GM18498 (cell line): ENCODE data around the gene NEXMIF.
A peak's percentile ranks its signal among the peaks of the same experiment; 100 is the strongest.
"Not testable (repeated sequence)": the region's sequence is repeated elsewhere in the genome, so short reads cannot be mapped to it uniquely, and the experiment has no call there.

Experiments
- ATAC-seq: cut with Tn5 transposase; IDR thresholded peaks from one replicate; pipeline ENCODE4 v1.9.1; 2021; ENCODE audit warnings: mild to moderate bottlenecking, moderate library complexity; ENCODE audit not compliant: unreplicated experiment

The NEXMIF gene

DNA sequence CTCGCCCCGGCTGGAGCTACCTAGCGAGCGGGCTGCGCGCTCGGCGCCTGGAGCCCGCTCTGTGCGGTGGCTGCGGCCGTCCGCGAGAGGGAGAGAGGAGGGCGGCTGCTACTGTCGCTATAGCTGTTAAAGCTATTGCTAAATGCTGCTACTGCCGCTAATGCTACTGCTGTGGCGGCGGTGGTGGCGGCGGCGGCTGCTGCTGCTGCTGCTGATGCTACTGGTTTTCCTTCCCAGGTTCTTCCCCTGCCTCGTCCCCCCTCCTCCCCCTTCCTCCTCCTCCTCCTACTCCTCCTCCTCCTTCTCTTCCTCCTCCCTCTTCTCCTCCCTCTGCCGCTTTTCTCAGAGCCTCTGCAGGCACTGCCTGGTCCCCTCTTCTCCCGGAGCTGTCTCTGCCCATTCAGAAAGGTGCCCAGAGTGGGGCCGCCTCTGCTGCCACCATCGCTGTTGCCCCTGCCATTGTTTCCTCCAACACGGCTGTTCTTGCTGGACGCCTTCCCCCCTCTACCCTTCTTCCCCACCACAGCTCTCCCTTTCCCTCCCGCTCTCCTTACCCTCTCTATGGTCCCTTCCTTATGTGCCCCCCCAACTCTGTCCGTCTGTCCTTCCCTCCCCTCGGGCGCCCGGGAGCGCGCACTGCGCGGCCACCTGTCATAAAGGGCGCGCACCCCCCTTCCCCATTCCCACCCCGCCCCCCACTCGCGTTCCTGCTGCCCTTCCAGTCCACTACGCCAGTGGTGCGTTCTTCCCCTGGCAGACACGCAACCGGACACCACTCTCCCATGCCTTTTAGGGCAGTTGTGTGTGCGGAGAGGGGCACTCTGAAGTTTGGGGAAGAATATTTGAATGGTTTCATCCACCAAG is at the start of gene NEXMIF:
TSS of gene NEXMIF (minus strand) at position 228 of the 864 bp plus-strand sequence.
- peak; percentile 68 for ATAC-seq

DNA sequence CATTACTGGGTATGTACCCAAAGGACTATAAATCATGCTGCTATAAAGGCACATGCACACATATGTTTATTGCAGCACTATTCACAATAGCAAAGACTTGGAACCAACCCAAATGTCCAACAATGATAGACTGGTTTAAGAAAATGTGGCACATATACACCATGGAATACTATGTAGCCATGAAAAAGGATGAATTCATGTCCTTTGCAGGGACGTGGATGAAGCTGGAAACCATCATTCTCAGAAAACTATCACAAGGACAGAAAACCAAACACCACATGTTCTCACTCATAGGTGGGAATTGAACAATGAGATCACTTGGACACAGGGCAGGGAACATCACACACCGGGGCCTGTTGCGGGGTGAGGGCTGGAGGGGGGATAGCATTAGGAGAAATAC is 36.7 kb upstream of the NEXMIF start:
- ATAC-seq = not testable (repeated sequence)

DNA sequence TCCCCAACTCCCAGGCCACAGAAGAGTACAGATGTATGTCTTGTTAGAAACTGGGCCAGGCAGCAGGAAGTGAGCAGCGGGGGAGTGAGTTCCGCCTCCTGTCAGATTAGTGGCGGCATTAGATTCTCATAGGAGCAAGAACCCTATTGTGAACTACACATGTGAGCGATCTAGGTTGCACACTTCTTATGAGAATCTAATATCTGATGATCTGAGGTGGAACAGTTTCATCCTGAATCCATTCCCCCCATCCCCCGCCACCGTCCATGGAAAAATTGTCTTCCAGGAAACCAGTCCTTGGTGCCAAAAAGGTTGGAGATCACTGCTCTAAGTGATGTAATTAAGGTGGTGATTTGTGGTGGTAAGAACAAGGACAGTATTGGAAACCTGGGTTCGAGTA is 24.5 kb upstream of the NEXMIF start:
- no peak for ATAC-seq

DNA sequence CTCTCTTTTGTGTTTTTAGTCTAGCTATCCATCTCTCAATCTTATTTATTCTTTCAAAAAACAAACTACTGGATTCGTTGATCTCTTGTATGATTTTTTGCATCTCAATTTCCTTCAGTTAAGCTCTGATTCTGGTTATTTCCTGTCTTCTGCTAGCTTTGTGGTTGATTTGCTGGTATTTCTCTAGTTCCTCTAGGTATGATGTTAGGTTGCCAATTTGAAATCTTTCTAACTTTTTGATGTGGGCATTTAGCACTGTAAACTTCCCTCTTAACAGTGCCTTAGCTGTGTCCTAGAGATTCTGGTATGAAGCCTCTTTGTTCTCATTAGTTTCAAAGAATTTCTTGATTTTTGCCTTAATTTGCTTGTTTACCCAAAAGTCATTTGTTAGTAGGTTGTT is 15.2 kb upstream of the NEXMIF start:
- ATAC-seq = no peak

DNA sequence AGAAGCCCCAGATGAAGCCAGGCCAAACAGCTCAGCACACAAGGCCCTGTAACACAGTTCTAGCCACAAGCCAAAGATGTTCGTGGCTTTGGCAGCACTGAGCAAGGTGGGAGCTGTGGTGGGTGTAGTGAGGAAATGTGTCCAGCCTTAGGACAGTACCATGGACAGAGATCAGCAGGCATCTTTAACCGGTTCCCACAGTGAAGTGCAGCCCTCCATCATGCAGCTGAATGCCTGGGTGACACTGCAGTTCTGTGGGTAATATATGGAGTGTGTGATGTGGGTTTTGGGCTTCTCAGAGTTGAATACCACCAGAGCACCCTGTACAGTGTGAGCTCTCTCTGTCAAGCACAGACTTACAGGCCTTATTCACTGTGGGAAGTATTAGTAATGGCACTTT is 6.0 kb upstream of the NEXMIF start:
- ATAC-seq = no peak

DNA sequence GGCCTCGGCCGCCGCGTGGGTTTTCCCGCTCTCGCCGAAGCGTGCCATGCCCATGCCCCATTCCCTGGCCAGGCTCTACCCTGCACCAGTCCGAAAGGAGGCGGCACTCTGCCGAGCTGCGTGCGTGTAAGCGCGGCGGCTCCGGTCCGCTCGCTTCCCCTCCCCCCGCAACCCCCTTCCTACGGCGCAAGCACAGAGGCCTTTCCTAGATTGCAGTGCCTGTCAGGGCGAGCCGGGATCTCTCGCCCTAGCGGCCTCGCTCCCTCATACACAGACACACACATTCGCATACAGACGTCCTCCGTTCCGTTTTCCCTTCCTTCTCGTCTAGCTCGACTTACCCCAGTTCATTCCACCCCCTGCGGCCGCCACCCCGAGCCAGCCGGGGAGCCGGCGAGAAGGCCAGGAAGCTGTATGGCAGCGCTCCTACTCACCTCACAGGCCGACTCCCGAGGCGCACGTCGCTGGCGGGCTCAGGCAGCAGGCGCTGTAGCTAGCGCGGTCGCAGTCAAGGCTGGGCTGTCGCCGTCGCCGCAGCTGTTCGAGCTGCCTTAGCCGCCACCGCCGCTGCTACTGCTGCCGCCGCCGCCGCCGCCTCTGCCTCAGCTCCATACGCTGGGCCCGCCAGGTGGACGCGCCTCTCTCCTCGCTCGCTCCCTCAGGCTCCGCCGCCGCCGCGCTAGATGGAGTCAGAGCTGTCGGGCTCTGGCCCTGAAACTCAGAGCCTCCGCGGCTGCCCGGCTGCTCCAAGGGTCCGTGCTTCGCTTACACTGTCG is 615 bp downstream of the NEXMIF start:
- ATAC-seq = peak; percentile 66

DNA sequence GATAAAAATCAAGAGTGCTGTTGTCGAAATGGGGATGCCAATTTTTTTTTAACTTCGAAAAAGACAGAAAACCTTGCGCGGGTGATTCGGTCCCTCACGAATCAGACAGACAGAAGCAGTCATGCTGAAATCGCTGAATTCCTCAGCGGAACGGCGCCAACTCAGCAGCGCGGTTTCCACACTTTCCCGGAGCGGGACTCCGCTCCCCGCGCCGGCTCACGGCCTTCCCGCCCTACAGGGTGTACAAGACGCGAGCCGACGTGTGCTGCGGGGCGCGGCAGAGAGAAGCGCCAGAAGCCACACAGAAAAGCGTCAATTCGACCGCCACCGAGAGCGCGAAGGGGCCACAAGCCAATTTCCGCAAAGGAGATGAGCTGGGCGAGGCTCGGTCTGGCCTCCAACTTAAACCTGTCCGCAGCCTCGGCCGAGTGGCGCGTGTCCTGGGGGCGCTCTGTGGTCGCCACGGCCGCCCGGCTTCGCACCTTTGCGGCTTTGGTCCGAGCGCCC is 1.3 kb downstream of the NEXMIF start:
- ATAC-seq = peak; percentile 14

DNA sequence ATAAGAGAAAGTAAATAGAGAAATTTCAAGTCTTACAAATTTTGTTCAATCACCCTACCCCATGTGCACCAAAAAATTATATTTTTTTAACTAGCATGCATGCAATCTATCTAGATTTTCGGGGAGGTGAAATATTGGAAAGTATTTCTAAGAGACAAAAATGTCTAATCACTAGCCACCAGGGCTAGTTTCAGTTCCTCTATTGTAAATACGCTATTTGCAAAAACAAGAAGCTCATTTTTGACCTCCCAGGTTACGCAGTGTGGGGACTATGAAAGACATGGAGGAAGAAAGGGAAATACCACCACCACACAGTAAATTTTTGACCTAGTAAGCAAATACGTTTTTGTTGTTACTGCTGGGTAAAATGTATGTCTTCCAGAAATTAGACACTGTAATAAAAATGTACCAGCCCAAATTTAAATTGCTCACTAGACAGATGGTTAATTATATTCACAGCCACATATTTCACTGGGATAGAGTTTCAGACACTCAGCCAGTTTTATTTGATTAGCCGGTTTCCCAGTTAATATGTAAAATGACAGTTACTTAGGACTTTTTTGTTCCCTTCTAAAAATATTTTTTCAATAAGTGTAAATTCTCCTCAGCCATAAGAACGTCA is 2.2 kb downstream of the NEXMIF start:
- ATAC-seq = peak; percentile 61

DNA sequence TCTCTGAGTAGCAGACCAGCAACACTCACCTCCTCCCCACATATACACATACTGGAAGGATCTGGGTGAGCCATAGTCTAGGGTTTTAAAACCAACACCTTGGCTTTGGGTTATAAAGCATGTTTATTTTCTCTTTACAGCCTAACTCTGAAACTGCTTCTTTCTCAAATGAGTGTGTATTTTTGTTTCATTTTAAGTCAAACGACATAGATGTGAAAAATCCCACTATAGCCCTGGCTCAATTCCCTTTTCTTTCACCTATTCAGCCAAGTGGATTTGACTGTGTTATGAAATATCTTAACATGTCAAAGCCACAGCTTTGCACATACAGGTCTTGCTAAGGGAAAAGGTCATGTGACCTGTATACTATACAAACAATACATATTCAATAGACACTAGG is 13.8 kb downstream of the NEXMIF start:
- ATAC-seq = peak; percentile 64

DNA sequence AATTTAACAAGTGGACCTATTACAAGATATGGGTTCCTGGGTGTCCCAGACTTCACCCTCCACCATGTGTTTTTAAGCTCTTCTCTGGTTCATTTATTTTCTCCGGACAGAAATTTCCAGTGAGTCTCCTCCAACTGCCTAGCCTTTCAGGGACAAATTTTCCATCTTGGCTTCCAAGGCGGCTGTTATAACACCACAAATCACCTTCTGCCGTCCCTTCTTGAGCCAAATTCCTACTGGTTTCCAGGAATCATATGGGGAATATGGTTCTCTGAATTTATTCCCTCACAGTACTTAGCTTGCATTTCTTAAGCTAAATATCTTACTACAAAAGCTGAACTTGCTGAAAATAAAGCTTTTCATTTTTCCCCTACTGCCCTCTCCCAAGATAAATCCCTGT is 18.8 kb downstream of the NEXMIF start:
- no peak for ATAC-seq

DNA sequence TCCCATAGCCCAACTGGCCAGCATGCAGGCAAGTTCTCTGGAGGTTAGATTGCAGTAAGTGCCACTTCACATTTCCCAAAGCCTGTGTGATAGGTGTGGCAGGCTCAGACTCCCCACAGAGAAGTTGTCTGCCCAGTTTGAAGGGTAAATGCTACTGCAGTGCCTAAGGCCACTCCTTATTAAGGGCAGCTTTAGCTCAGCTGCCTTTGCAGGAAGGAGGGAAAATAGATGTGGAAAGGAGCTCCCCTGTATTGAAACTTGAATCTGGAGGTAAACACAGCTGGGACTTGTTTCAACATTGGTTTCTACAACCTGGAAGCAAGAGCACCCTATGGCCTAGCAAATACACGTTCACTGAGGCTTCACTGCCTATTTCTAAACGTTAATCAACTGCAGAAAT is 22.4 kb downstream of the NEXMIF start:
- ATAC-seq = no peak

DNA sequence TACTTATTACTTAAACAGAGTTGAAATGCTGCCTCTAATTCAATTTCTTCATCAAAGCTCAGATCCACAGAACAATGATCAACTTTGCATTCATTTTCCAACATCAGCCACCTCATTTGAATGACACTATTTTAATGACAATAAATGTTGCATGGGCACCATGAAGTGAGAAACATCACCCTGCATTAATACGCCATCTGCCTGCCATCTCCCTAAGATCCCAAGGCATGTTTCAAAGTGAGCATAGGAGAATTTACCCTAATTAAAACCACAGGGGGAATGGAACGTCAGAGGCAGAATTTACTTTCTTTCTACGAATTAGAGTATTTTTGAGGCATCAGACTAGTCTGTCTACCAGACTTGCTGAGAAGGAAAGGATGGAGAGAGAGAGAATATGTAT is 32.7 kb downstream of the NEXMIF start:
- no peak for ATAC-seq

DNA sequence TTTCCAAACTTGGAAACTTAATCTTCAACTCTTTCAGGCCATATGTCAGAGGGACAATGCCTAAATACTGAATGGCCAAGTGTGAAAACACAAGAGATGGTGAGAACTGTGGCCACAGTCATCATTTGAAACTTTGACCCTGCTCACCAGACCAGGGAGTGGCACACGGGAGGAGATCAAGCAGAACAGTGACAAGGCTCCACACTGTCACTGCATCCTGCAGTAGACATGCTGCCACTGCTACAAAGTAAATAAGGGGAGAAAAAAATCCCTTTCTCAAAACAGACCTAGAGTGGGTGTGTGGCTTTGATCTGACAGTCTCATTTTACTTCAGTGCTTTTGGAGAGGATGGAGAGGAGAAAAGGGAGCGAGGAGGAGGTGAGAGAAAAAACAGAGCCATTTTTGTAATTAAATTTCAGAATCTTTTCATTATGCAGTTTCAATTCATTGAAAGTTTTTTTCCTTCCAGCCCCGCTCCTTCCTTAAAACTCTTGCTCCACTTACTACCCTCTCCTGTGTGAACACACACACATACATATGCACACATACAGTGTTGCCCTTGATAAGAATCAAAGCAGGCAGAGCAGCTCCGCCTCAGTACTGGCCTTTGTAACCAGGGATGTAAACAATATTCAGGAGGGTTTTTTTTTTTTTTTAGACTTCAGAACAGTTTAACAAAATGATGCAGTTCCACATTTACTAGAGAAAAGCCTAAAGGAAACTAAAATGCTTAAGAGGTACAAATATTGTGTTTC is 34.4 kb downstream of the NEXMIF start:
- peak; percentile 98 for ATAC-seq

DNA sequence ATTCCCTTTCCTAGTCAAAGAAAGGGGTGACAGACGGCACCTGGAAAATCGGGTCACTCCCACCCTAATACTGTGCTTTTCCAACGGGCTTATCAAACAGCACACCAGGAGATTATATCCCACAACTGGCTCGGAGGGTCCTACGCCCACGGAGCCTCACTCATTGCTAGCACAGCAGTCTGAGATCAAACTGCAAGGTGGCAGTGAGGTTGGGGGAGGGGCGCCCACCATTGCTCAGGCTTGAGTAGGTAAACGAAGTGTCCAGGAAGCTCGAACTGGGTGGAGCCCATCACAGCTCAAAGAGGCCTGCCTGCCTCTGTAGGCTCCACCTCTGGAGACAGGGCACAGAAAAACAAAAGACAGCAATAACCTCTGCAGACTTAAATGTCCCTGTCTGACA is 42.9 kb downstream of the NEXMIF start:
- not testable (repeated sequence) for ATAC-seq

DNA sequence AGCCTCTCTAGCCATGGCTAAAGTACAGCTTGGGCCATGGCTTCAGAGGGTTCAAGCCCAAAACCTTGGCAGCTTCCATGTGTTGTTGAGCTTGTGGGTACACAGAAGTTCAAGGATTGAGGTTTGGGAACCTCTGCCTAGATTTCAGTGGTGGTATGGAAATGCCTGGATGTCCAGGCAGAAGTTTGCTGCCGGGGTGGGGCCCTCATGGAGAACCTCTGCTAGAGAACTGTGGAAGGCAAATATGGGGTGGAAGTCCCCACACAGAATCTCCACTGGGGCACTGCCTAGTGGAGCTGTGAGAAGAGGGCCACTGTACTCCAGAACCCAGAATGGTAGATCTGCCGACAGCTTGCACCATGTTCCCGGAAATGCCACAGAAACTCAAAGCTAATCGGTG is 59.5 kb downstream of the NEXMIF start:
- no peak for ATAC-seq

DNA sequence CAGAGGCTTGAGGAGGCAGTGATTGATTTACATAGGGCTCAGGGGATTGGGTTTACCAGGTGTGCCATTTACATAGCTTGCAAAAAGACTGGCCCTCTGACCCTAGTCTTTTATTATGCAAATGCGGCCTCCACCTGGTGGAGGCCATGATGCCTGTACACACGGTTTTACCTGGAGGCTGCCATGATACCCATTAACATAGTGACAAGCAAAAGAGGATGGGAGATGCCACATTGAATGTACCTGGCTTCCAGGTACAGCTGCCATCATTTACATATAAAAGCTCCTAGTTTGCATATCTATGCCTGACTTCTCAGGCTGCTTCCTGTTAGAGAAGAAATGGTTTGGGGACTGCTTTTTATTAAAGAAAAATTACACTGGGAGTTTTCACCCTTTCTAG is 72.0 kb downstream of the NEXMIF start:
- no peak for ATAC-seq

DNA sequence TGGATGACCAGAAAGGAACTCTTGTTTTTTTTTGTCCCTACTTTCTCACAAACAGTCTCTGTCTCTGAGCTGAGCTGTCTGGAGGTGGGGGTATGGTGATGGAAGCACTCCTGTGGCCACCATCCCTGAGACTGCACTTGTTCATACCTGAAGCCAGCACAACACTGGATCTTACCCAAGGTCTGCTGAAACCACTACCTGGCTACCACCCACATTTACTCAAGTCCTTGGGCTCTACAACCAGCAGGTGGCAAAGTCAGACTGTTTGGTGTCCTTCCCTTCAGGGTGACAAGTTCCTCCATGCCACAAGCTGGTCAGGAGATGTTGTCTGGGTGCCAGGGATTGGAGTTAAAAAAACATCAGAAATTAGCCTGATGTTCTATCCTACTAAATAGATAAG is 89.7 kb downstream of the NEXMIF start:
- no peak for ATAC-seq

DNA sequence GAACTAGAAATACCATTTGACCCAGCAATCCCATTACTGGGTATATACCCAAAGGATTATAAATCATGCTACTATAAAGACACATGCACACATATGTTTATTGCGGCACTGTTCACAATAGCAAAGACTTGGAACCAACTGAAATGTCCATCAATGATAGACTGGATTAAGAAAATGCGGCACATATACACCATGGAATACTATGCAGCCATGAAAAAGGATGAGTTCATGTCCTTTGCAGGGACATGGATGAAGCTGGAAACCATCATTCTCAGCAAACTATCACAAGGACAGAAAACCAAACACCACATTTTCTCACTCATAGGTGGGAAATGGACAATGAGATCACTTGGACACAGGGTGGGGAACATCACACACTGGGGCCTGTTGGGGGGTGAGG is 105.5 kb downstream of the NEXMIF start:
- ATAC-seq = not testable (repeated sequence)

DNA sequence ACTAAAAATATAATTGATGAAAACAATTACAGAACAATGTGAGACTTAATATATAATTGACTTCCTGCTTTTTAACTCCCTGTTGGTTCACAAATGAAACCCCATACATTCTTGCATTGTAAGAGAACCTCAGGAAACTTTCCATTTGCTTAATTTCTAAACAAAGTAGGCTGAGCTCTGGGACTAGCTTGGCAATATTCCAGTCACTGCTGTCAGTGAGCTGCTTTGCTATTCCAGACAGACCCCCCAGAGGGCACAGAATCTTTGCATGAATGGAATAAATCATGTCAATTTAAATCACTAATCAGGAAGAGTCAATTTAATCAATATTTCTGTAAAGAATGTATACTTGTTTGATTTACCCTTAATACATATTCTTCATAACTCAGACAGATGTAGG is 110.6 kb downstream of the NEXMIF start:
- ATAC-seq = no peak

DNA sequence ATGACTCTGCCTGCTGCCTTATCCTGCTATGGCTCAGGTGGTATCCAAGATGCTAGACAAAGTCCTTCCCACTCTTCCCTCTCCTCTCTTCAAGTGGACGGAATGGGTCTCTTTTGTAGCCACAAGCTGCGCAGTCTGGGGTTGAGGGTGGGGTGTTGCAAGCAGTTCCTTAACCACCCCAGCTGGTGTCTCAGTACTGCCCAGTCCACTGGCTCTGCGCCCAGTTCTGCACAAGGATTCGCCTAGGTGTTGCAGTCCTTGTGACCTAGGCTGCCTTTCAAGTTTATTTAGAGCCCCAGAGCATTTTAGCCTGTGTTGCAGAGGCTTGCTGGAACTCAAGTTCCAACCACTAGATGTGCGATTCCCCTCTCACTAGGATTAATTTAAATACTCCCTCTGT is 120.7 kb downstream of the NEXMIF start:
- no peak for ATAC-seq

DNA sequence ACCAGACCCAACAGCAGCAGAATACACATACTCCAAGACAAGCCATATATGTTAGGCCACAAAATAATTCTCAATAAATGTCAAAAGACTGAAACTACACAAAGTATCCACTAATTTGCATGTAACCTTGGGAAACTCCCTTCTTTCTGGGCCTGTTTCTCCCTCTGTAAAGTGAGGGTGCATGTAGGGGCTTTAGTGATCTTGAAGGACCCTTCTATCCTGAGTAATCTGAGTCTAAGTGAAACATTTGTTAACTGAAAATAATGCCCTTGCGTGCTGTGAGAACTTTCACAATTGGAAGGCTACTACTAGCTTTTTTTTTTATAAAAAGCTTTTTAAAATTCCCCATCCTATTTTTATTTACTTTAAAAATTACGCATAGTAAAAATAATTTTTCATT is 125.2 kb downstream of the NEXMIF start:
- no peak for ATAC-seq
